Dermis blood vessel endothelial cell (primary cell): ENCODE results near the gene RMDN3. TPM values are rescaled to one million over a fixed set of nuclear protein-coding genes. Genes with fewer than 3 reads are reported as not detected.

Experiments used
- DNase-seq: peaks from one replicate; pipeline ENCODE4 v3.0.0; 2010
- total RNA-seq: library from RNA; depleted of rRNA; stranded (reverse); fragments of >200 nt; gene quantifications from 2 replicates; pipeline ENCODE4 v1.2.3, GENCODE V29; 2014

The RMDN3 gene
- total RNA-seq, 1 donor from 2014 or later: 46.1 TPM

DNA sequence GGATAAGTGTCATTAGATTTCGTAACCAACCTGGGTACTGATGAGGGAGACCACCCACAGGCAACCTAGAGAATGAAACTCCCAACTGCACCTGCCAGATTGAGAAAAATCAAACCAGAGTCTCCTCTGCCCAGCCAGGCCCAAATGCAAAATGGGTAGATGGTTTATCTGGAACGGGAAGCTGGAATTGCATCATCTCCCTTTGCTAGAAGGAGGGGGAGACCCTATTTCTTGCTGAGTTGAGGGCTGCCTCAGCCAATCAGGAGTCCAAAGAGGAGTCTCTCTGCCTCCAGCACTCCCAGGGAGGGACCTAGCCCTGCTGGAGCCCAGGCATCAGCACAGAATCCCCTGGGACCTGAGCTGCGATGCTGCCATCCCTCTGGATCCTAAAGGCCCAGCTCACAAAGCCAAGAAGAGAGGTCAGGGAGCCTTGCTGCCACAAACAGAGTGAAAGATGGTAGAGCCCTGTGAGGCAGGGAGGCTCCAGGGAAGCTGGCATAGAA lies 8.1 kb downstream of the RMDN3 start:
- DNase-seq: no peak

DNA sequence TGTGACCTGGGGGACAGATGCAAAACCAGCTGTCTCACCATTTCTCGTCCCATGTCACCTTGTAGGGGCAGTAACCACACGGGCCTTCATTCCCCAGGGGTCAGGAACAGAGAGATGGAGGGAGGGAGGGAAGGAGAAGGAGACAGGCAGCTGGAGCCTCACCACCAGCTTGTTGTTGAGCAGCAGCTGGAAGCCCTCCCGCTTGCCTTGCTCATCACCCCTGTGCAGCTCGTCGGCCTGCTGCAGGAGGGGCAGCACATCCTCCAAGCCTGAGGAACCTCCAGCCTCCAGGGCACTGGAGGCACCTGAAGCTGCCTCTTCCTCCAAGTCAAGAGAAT lies 10.3 kb downstream of the RMDN3 start:
- DNase-seq: no peak

DNA sequence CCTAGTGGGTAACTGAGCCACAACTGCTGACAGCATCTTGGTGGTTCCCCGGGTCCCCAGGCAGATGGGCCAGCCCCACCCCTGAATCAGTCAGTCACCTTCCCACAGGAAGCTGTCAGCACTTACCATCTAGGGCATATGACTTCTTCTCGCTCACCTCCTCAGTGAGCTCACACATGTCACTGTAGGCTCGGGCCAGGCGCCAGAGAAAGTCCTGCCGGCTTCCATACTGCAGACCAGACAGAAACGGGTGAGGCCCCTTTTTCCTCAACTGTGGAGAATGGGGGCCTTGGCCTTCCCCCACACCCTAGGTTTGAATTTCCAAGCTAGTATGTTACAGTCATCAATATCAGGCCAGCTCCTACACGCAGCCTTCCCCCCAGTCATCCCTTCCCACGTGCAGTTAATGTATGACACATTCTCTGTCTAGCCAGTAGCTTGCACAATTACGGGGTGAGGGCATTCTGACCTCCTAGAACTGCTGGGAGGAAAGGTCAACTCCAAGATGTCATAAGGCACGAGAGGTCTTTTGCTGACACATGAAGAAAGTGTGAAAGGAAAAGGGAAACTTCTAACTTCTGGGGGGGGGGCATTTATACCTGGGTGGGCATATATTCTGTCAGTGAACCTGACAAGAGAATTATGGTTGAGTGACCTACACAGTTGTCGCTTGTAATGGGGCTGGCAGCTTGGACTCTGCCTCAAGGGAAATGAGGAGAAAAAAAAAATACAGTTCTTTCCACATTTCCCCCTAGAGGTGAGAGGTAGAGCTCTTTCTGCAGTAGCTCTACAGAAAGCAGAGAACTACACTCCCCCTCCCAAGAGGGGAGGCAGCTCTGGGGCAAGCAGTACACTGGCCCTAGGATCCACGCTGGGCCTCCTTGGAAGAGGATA lies 10.9 kb downstream of the RMDN3 start:
- no peak for DNase-seq

DNA sequence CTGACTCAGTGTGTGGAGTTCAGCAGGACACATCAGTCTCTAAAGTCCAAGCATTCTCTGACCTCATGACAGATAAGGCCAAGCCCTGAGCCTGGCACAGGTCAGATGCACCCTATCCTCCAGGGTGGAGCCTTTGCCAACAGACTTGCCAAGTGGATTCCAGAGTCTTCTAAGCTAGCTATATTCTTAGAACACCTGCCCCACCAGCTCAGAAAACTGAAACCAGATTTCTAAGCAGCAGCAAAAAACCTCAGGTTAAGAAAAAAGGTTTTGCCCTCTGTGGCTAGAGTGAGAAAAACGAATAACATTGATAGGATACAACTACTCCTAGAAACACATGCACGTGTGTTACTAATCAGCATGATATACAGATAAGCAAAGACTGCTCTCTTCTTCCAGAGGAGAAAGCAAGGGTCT lies 11.6 kb downstream of the RMDN3 start:
- no peak for DNase-seq

DNA sequence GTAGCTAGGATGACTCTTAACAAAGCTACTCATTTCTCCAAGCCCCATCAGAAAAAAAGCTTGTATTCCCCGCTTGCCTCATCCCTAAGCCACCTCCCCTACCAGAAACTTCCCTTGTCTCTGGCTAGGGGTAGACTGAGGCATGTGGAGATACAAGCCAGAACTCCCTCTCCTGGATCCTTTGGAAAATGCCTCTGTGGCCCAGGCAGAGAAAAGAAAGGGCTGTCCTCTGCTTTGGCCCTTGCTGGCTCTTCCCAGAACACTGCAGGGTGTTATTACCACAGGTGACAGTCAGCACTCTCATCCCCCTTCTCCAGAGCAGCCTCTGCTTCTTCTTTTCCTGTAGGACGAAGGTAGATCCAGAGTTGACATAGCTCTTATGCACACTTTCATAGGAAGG lies 15.2 kb downstream of the RMDN3 start:
- DNase-seq: peak; percentile 41

DNA sequence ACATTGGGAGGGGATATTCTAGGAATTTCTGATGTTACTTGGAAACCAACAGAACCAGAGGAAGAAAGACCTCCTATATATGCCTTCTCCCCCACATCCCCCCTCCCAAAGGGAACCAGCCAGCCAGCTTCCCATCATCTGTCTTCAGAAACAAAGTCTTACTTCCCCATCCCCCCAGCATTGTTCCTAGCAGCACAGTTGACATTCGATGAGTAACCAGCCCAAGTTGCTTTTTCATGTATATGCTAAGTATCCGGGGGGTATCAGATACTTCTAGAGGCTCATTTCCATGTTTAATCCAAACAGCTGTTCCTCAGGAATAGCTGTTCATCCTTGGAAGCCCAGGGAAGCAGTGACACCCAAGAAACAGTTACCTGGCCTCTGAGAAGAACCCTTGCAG lies 16.0 kb downstream of the RMDN3 start:
- no peak for DNase-seq

DNA sequence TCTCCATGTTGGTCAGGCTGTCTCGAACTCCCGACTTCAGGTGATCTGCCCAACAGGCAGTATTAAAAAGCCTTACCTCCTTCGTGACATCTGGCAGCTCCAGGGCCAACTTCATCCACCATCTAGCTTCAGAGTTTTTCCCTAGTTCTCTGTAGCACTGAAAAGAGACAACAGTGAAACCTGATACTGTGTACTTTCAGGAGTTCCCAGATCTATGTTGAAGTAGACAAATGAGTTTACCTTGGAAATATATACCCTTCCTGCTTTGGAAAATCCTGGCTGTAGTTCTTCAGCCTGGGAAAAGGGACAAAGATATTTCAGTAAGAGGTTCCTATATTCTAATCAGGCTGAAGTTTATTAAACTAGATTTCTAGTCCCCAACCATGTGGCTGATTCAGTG lies 18.0 kb downstream of the RMDN3 start:
- no peak for DNase-seq

DNA sequence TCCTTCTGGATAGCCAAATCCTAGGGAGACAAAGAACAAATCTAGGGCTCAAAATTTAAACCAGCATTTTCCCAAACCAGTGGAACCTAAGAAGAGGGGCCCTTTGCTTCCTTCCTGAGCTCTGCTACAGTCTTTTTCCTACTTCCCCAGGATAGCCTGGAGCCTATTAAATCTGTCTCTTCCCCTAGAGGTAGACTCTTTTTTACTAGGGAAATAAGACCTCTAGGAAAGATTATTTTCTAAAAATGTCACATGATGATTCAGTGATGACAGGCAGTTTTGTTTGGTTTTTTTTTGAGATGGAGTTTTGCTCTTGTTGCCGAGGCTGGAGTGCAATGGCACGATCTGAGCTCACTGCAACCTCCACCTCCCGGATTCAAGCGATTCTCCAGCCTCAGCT lies 18.5 kb downstream of the RMDN3 start:
- DNase-seq: no peak

DNA sequence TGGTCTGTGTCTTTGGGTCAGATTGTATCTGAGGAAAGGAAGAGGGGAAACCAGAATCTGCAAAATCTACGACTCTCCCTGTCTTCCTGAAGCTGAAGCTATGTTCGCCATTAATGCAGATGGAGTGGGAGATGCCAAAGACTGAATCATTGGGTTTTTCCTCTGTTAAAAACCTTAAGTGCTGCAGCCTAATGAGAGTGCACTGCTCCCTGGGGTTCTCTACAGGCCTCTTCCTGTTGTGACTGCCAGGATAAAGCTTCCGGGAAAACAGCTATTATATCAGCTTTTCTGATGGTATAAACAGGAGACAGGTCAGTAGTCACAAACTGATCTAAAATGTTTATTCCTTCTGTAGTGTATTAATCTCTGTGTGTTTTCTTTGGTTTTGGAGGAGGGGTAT lies 24.0 kb downstream of the RMDN3 start:
- peak; percentile 75 for DNase-seq

DNA sequence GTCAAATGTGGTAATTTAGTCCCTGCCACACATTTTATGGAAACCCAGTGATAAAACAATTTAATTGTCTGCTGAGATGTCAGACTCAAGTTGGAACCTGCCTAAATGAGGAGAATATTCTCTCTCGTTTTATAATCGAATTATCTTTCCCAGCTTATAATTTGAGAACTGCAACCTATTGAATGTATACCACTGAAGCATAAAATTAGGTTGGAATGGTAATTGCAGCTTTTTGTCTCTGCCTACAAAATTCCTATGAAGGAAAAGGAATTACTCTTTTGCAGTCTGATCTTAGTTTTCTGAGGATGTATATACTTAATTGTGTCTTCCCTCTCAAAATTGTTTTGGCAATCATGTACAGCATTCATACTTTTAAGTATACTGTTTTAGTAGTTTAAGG lies 31.1 kb downstream of the RMDN3 start:
- DNase-seq: no peak

DNA sequence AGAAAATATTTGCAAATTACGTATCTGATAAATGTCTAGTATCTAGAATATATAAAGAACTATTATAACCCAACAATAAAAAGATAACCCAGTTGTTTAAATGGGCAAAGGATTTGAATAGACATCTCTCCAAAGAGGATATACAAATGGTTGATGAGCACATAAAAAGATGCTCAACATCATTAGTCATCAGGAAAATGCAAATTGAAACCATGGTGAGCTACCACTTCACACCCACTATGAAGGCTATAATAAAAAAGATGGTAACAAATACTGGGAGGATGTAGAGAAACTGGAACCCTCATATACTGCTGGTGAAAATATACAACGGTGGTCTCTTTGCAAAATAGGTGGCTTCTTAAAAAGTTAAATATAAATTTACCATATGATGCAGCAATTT lies 32.1 kb downstream of the RMDN3 start:
- no peak for DNase-seq

DNA sequence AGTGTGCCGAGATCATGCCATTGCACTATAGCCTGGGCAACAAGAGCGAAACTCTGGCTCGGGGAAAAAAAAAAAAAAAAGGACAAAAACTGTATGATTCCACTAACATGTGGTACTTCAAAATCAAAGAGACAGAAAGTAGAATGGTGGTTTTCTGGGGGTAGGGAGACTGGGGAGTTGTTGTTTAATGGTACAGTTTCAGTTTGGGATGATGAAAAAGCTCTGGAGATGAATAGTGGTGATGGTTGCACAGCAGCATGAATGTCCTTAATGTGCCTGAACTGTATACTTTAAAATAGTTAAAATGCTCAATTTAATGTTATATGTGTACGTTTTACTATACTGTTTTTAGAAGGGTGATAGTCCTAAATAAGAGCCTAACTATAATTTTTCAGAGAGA lies 32.7 kb downstream of the RMDN3 start:
- no peak for DNase-seq

DNA sequence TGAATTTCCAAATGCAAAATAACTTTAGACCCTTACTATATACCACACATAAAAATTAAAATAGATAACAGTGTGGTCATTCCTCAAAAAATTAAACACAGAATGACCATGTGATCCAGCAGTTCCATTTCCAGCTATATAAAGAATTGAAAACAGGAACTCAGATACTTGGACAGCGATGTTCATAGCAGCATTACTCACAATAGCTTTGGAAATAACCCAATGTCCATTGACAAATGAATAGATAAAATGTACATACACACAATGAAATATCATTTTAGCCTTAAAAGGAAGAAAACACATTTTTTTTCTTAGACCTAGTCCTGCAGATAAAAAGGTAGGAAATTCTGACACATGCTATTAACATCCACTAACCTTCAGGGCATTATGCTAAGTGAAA lies 33.4 kb downstream of the RMDN3 start:
- DNase-seq: peak; percentile 80

DNA sequence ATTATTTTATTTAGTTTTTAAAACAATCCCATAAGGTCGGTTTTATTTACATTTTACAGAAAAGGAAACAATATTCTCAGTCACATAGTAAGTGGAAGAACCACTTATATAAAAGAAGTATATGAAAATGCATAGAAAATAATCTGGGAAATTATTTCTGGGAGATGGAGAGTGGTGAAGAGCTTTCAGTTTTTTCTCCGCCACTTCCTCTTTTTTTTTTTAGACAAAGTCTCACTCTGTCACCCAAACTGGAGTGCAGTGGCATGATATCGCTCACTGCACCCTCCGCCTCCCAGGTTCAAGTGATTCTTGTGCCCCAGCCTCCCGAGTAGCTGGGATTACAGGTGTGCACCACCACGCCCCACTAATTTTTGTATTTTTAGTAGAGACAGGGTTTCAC lies 38.9 kb downstream of the RMDN3 start:
- DNase-seq: no peak

DNA sequence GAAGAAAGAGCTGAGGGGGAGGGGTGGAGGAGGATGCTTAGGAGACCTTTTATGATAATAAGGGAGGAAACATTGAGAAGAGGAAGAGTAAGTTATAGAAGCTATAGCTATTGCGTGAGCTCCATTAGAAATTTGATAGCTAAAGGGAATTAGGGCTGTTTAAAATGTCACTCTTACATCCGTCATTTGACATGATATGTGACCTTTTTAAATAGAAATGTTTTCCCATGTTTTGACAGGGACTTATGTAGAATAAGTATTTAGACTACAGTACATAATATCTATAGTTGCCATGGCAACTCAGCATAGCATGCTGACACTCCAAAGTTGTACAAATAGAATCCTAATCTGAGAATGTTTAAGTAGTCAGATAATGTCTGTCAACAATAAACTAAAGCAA lies 40.9 kb downstream of the RMDN3 start:
- DNase-seq: no peak

DNA sequence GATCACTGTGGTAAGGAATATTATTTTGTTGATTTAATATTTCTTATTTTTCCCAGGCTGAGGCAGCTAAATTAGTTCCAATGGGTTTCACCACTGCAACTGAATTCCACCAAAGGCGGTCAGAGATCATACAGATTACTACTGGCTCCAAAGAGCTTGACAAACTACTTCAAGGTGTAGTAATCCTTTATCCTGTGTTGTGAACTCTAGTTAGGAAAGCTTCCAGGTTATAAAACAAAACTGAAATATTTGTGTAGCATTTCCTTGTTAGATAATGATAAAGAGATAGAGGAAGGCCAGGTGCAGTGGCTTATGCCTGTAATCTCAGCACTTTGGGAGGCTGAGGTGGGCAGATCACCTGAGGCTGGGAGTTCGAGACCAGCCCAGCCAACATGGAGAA lies 48.9 kb downstream of the RMDN3 start:
- no peak for DNase-seq

DNA sequence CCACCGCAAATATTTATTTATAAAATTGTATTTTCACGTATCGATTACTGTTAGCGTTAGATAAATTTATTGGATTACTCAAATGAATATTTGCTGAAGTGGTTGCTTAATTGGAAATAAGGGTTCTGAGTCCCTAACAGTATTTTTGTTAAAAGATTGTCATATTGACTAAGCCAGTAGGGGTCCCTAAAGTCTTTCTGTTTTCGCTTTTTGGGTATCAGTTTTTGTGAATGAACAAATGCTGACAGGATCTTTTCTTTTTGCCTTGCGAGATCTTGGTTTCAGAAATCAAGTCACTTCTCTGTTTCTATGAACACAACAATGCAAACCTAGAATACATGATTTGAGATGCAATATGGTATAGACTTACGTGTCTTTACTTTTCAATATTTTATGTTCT lies 53.0 kb downstream of the RMDN3 start:
- peak; percentile 62 for DNase-seq

DNA sequence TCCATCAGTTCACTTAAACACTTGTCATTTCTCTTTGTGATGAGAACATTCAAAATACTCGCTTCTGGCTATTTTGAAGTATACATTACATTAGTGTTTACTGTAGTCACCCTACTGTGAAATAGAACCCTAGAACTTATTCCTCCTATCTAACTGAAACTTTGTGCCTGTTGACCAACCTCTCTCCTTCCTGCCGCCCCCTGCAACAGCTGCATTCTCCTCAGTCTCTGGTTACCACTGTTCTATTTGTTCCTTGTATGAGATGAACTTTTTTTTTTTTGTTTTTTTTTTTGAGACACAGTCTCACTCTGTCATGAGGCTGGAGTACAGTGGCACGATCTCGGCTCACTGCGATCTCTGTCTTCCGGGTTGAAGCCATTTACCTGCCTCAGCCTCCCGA lies 57.1 kb downstream of the RMDN3 start:
- no peak for DNase-seq

DNA sequence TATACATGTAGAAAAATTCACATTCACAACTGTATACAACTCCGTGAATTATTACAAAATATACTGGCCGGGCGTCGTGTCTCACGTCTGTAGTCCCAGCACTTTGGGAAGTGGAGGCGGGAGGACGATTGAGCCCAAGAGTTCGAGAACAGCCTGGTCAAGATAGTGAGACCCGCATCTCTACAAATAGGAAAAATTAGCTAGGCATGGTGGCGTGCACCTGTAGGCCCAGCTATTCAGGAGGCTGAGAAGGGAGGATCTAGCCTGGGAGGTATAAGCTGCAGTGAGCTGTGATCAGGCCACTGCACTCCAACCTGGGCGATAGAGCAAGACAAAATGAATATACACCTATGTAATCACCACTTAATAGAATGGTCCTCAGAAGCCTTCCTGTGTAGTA lies 58.8 kb downstream of the RMDN3 start:
- no peak for DNase-seq

DNA sequence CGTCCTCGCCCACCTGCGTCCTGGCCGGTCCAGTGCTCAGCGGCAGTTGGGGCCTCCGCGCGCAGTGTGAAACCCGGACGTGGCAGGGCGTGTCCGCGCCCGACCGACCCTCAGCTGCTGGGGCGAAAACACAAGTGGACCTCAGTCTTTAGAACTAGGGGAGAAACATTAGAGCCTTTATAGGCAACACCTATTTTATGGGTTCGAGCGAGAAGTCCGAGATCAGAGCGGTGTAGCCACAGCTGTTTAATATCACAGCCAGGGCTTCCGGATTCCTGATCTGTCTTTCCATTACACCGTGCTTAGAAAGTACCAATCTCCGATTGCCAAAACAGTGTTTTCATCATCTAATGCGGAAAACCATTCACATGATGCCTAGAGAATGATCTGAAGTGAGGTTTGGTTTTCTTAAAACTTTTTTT lies 59.6 kb downstream of the RMDN3 start:
- peak; percentile 42 for DNase-seq

DNA sequence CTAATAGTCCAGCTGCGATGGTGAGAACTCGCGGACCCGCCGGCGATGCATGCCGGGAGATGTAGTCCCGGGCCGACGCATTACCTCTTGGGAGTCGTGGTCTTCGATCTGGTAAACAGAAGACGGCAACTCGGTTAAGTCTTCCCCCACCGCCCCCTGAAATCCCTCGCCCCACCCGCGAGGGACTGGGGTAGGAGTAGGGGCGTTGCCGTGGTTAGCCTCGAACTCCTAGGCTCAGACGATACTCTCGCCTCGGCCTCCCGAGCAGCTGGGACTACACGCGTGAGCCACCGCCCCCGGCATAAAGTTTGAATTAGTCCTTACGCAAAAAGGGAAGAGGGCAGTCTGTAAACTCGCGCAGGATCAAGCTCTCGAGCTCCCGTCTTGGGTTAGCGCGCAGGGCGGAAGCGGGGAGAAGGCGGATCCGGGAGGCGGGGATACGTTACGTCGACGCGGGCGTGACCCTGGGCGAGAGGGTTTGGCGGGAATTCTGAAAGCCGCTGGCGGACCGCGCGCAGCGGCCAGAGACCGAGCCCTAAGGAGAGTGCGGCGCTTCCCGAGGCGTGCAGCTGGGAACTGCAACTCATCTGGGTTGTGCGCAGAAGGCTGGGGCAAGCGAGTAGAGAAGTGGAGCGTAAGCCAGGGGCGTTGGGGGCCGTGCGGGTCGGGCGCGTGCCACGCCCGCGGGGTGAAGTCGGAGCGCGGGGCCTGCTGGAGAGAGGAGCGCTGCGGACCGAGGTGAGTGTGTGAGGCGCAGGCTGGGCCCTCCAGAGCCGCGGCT lies 60.2 kb downstream of the RMDN3 start, which contains the start of gene RAD51:
TSS of gene RAD51 (plus strand) at position 487 of the 781 bp plus-strand sequence. CDS start 3,585 bp downstream, outside the sequence.
- peak; percentile 97 for DNase-seq

DNA sequence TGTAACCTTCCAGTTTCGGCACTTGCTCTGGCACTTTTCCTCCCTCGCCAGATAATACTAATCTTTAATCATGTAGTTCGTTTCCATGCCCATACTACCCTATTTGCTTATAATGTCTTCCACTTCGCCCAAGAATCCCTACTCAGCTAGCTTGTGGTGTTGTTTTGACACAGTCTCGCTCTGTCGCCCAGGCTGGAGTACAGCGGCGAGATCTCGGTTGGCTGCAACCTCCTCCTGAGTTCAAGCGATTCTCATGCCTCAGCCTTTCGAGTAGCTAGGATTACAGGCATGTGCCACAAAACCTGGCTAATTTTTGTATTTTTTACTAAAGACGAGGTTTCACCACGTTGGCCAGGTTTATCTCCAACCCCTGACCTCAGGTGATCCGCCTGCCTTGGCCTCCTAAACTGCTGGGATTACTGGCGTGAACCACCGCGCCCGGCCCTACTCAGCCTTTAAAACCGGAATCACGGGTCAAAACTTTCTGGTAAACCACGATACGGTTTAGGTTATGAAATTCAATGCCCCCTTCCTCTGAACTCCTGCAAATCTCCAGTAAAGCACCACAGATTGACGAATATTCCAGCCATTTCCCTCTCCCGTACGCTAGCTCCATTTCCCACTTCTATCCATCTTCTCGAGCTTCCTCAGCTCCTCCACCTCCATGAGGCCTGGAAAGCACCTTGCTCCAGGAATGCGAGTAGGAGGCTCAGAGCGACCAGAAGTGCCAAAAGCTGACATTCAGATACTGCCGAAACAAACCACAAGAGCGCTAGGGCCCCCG lies 61.0 kb downstream of the RMDN3 start:
- no peak for DNase-seq

DNA sequence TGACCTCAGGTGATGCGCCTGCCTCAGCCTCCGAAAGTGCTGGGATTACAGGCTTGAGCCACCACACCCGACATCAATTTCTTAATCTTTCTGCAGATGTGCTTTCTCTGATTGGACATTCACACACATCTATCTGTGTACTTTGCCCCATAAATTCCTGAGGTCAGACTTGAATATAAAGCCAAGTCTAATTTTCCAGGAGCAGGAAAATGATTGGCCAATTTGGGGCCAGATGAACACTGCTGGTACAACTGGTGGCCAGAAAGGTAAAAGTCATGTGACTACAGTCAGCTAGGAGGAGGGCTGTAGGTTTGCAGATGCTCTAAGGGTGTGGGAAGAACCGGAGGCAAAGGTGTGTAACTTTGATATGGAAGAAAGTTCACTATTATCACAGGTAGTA lies 63.3 kb downstream of the RMDN3 start:
- DNase-seq: no peak
